Activated CD4-positive, alpha-beta T cell treated with anti-CD3 and anti-CD28 coated beads, Interleukin-2, amount 50 U/mL, for 24 hours (primary cell): ENCODE data around the gene TSSK1B.
"Not testable (repeated sequence)": the region's sequence is repeated elsewhere in the genome, so short reads cannot be mapped to it uniquely, and the experiment has no call there.

Experiments used
- DNase-seq, 2 donors: peaks; one replicate each; pipeline ENCODE4 v3.0.0-alpha.2; 2020; ENCODE audit warnings: low read depth in 1 of 2, low spot score in 1 of 2

The TSSK1B gene

GRCh38 chr5:113404269-113404668 lies 30.5 kb downstream of the TSSK1B start:
- DNase-seq = no peak

- DNase-seq = not testable (repeated sequence)
Measured at GRCh38 chr5:113397986-113398385, 36.8 kb downstream of the TSSK1B start.

GRCh38 chr5:113397046-113397445 lies 37.7 kb downstream of the TSSK1B start:
- no peak for DNase-seq

GRCh38 chr5:113394658-113395057 lies 40.1 kb downstream of the TSSK1B start:
- DNase-seq = no peak

- DNase-seq = no peak
Measured at GRCh38 chr5:113390224-113390623, 44.6 kb downstream of the TSSK1B start.

- DNase-seq = no peak
Measured at GRCh38 chr5:113389116-113389515, 45.7 kb downstream of the TSSK1B start.

GRCh38 chr5:113387844-113388243 lies 46.9 kb downstream of the TSSK1B start:
- DNase-seq = no peak

GRCh38 chr5:113384782-113385285 lies 50.0 kb downstream of the TSSK1B start:
- no peak for DNase-seq

GRCh38 chr5:113382731-113383130 lies 52.1 kb downstream of the TSSK1B start:
- no peak for DNase-seq
